K562 (cell line): ENCODE results near the gene USP48. TPM values are rescaled to one million over a fixed set of nuclear protein-coding genes. Genes with fewer than 3 reads are reported as not detected.

ENCODE experiments used
- CEBPB ChIP-seq: fragments of 450-650 bp; IDR thresholded peaks from 2 replicates; pipeline ENCODE4 v1.6.1; 2016; ENCODE audit warnings: missing genetic modification characterization, missing compliant biosample characterization
- DPF2 ChIP-seq: fragments of 450-650 bp; IDR thresholded peaks from 2 replicates; pipeline ENCODE4 v1.6.1; 2016
- E2F1 ChIP-seq: sonication (generic); formaldehyde crosslinking; IDR thresholded peaks from 2 replicates; pipeline ENCODE4 v1.8.1; 2023; ENCODE audit warnings: mild to moderate bottlenecking, missing genetic modification reagents, moderate library complexity
- EGR1 ChIP-seq: fragments of 450-650 bp; conservative IDR thresholded peaks from 2 replicates; pipeline ENCODE4 v1.6.1; 2017; ENCODE audit warnings: mild to moderate bottlenecking
- EHMT2 ChIP-seq: fragments of 450-650 bp; IDR thresholded peaks from 2 replicates; pipeline ENCODE4 v1.6.1; 2018; ENCODE audit warnings: antibody characterized with exemption
- ELF4 ChIP-seq: fragments of 450-650 bp; formaldehyde crosslinking; IDR thresholded peaks from 2 replicates; pipeline ENCODE4 v1.4.0; 2022; ENCODE audit warnings: missing genetic modification characterization
- EP400 ChIP-seq: fragments of 450-650 bp; IDR thresholded peaks from 2 replicates; pipeline ENCODE4 v1.6.1; 2017; ENCODE audit warnings: antibody characterized with exemption, mild to moderate bottlenecking, moderate library complexity
- EZH2 ChIP-seq: IDR thresholded peaks from 2 replicates; pipeline ENCODE4 v1.6.1; 2012; ENCODE audit warnings: low read depth, mild to moderate bottlenecking, inconsistent platforms, low read length, borderline replicate concordance
- FOXJ3 ChIP-seq: sonication (generic); formaldehyde crosslinking; IDR thresholded peaks from 2 replicates; pipeline ENCODE4 v1.4.0; 2020; ENCODE audit warnings: mild to moderate bottlenecking, missing genetic modification reagents
- NFE2L1 ChIP-seq: fragments of 450-650 bp; IDR thresholded peaks from 2 replicates; pipeline ENCODE4 v1.6.1; 2016; ENCODE audit warnings: missing genetic modification characterization, low read depth, mild to moderate bottlenecking, missing compliant biosample characterization, moderate library complexity, borderline replicate concordance
- NR2C1 ChIP-seq, 2 experiments: fragments of 450-650 bp; IDR thresholded peaks; 2 replicates each; pipeline ENCODE4 v1.6.1; 2017; ENCODE audit warnings: mild to moderate bottlenecking in 2 of 2, antibody characterized with exemption in 1 of 2, inconsistent platforms in 1 of 2, missing compliant biosample characterization in 1 of 2, missing genetic modification characterization in 1 of 2
- PHTF2 ChIP-seq: fragments of 250-450 bp; sonication (Bioruptor Pico); IDR thresholded peaks from 2 replicates; pipeline ENCODE4 v1.5.0; 2021; ENCODE audit warnings: mild to moderate bottlenecking
- PKNOX1 ChIP-seq: fragments of 450-650 bp; IDR thresholded peaks from 2 replicates; pipeline ENCODE4 v1.6.1; 2016
- RCOR1 ChIP-seq, 2 experiments: IDR thresholded peaks; 2 replicates each; pipeline ENCODE4 v1.6.1; 2012; ENCODE audit warnings: low read depth in 2 of 2, low read length in 2 of 2, borderline replicate concordance in 1 of 2, improper control_type of control experiment in 1 of 2
- SMARCB1 ChIP-seq: IDR thresholded peaks from 2 replicates; pipeline ENCODE4 v1.6.1; 2011; ENCODE audit warnings: improper control_type of control experiment, low read depth; ENCODE audit not compliant: insufficient read length
- TFAP4 ChIP-seq: sonication (generic); formaldehyde crosslinking; IDR thresholded peaks from 2 replicates; pipeline ENCODE4 v1.8.0; 2022; ENCODE audit warnings: missing genetic modification reagents, mild to moderate bottlenecking, moderate library complexity, borderline replicate concordance
- ZBTB1 ChIP-seq: sonication (generic); formaldehyde crosslinking; IDR thresholded peaks from 2 replicates; pipeline ENCODE4 v1.8.1; 2023; ENCODE audit warnings: missing genetic modification reagents, low read depth, mild to moderate bottlenecking, borderline replicate concordance
- ZNF77 ChIP-seq: fragments of 250-450 bp; sonication (Bioruptor Pico); IDR thresholded peaks from 2 replicates; pipeline ENCODE4 v1.5.0; 2020
- polyA plus RNA-seq, 8 experiments: library from polyadenylated mRNA; depleted of rRNA in 4 of 8; stranded (reverse) in 5 of 8; unstranded in 3 of 8; fragments of >200 nt; fragmentation: Nextera tagmentation in 2 of 8; fragmentation: Illumina TruSeq in 1 of 8; extraction: Ambion mirVana in 2 of 8; extraction: Trizol in 1 of 8; gene quantifications; 2 replicates each; pipeline versions ENCODE4 v1.2.1 to v1.2.3, GENCODE V29; 2011 to 2014; ENCODE audit warnings: inconsistent platforms in 1 of 8, missing spikeins in 1 of 8
- total RNA-seq, 7 experiments: library from RNA; depleted of rRNA in 6 of 7; stranded (reverse); fragments of >200 nt in 6 of 7; fragmentation: Illumina TruSeq in 2 of 7; extraction: Trizol in 2 of 7; gene quantifications; 2 replicates each; pipeline versions ENCODE4 v1.2.1 to v1.2.3, GENCODE V29; 2011 to 2021; ENCODE audit warnings: low replicate concordance in 1 of 7
- TF ChIP-seq, protein P1 (sequence below): IDR thresholded peaks from 2 replicates; pipeline ENCODE4 v1.6.1; 2014; ENCODE audit warnings: antibody characterized with exemption
- TF ChIP-seq, protein P2 (sequence below): fragments of 450-650 bp; IDR thresholded peaks from 2 replicates; pipeline ENCODE4 v1.6.1; 2018; ENCODE audit warnings: mild to moderate bottlenecking, low read depth; ENCODE audit not compliant: partially characterized antibody
- TF ChIP-seq, protein P3 (sequence below): fragments of 450-650 bp; IDR thresholded peaks from 2 replicates; pipeline ENCODE4 v1.6.1; 2017; ENCODE audit warnings: mild to moderate bottlenecking, moderate library complexity

USP48 gene
- total and polyA plus RNA-seq, 9 of the 15 experiments (the other 6 are each of a cell fraction or from before 2014, with no cell fraction given), result 23.3 to 123 (median 106) TPM

DNA sequence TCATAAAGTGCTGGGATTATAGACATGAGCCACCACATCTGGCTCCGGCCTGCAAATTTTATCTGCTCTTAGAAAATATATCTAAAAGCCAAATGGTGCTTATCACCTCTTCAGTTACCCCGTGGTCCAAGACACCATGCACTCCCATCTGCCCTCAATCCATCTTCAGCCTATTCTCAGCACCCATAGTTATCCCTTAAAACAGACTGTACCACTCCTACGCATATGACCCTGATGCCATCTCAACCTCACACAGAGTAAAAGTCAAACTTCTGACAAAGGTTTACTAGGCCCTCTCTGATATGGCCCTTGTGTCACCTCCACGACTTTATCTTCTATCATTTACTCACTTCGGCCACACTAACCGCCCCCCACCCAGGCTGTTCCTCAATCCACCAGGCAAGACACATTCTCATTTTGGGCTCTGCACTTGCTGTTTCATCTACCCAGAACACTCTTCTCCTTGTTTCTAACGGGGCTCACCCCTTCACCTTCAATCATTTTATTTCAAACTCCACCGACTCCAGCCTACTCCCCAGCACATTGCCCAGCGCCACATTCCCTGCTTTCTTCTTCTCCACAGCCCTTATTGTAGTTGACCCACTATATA lies 33.0 kb downstream of the USP48 start (continued):
- TF ChIP-seq E2F1 (CRISPR knock-in tag) (no peak), RCOR1 (IDR thresholded peaks at IDR 0.05; ENCODE audit: borderline replicate concordance in 1 of 2, low read depth in 2 of 2, low read length in 2 of 2) (peak; percentile 95 to 99), FOXJ3 (no peak), TFAP4 (CRISPR knock-in tag) (no peak; the same call in 1 of the 2 replicates), PHTF2 (no peak), CEBPB (tag) (no peak), EP400 (0 out of 2 replicates have a peak, but pooled peaks have one; percentile 37), SMARCB1 (no peak), ZNF77 (CRISPR knock-in tag) (no peak), PKNOX1 (no peak), NFE2L1 (no peak), EGR1 (peak; percentile 95), EHMT2 (peak; percentile 70; the same call in 1 of the 2 replicates), EZH2 (no peak), ELF4 (CRISPR knock-in tag) (peak; percentile 85), ZBTB1 (CRISPR knock-in tag) (no peak), NR2C1 (IDR thresholded peaks at IDR 0.05) (peak; percentile 47; the same call in 1 of the 2 replicates), NR2C1 (tag; IDR thresholded peaks at IDR 0.05) (peak; percentile 66), DPF2 (peak; percentile 96)
- TF ChIP-seq, protein P1, sequence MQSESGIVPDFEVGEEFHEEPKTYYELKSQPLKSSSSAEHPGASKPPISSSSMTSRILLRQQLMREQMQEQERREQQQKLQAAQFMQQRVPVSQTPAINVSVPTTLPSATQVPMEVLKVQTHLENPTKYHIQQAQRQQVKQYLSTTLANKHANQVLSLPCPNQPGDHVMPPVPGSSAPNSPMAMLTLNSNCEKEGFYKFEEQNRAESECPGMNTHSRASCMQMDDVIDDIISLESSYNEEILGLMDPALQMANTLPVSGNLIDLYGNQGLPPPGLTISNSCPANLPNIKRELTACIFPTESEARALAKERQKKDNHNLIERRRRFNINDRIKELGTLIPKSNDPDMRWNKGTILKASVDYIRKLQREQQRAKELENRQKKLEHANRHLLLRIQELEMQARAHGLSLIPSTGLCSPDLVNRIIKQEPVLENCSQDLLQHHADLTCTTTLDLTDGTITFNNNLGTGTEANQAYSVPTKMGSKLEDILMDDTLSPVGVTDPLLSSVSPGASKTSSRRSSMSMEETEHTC, result peak; percentile 86
- TF ChIP-seq, protein P2, sequence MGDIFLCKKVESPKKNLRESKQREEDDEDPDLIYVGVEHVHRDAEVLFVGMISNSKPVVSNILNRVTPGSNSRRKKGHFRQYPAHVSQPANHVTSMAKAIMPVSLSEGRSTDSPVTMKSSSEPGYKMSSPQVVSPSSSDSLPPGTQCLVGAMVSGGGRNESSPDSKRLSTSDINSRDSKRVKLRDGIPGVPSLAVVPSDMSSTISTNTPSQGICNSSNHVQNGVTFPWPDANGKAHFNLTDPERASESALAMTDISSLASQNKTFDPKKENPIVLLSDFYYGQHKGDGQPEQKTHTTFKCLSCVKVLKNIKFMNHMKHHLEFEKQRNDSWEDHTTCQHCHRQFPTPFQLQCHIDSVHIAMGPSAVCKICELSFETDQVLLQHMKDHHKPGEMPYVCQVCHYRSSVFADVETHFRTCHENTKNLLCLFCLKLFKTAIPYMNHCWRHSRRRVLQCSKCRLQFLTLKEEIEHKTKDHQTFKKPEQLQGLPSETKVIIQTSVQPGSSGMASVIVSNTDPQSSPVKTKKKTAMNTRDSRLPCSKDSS, result no peak
- TF ChIP-seq, protein P3, sequence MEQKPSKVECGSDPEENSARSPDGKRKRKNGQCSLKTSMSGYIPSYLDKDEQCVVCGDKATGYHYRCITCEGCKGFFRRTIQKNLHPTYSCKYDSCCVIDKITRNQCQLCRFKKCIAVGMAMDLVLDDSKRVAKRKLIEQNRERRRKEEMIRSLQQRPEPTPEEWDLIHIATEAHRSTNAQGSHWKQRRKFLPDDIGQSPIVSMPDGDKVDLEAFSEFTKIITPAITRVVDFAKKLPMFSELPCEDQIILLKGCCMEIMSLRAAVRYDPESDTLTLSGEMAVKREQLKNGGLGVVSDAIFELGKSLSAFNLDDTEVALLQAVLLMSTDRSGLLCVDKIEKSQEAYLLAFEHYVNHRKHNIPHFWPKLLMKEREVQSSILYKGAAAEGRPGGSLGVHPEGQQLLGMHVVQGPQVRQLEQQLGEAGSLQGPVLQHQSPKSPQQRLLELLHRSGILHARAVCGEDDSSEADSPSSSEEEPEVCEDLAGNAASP, result no peak
